ENCODE measurements around the gene BPIFB6.
"Not testable (repeated sequence)": the region's sequence is repeated elsewhere in the genome, so short reads cannot be mapped to it uniquely, and the experiment has no call there.

Gene BPIFB6

DNA sequence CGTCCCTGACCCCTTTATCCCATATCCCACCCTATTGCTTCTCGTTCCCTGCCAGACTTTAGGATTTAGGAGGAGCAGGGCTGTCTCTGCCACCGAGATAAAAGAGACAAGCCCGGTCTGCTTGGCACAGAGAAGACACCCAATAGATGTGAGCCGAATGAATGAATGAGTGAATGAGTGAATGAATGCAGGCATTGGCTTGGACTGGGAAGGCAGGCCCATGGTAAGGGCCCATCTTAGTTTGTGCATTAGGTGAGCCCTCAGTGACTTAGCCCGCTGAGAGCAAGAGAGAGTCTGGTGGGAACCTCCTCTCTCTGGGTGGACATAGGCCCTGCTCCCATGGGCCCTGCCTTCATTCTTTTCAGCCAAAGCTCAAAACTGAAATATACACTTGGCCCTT lies 879 bp upstream of the BPIFB6 start:
- no peak for DNase-seq (ENCODE audit: low read depth)

DNA sequence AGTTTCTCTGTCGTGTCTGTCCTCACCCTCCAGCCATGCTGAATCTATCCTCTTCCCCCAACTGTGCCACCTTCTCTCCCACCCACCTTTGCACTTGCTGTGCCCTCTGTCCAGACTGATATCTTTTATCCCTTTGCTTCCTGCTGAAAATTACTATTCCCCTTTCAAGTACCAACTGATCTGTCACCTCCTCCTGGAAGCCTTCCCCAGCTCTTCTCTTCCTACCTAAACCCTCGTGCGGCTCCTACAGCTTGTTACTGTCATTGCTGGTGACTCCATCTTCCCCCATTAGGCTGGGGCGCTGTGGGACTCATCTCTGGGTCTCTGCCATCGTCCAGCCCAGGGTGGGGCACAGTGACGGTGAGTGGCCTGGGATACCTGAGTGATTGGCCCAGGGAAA lies 1.1 kb downstream of the BPIFB6 start:
- no peak for DNase-seq (ENCODE audit: low read depth)

DNA sequence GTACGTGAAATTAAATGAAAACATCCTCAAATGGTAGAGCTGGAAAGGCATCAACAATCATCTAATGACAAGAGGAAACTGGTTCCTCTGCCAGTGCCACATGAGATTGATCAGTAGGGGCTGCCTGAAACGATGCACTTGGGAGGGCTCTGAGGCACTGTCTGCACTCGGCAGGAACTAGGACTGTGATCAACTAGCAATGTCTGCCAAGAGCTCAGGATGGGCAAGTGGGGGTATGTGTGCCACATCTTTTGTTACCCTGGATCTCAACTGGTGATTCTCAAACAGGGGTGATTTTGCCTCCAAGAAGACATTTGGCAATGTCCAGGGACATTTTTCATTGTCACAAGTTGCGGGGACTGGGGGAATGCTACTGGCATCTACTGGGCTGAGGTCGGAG lies 1.9 kb downstream of the BPIFB6 start:
- no peak for DNase-seq (ENCODE audit: low read depth)

DNA sequence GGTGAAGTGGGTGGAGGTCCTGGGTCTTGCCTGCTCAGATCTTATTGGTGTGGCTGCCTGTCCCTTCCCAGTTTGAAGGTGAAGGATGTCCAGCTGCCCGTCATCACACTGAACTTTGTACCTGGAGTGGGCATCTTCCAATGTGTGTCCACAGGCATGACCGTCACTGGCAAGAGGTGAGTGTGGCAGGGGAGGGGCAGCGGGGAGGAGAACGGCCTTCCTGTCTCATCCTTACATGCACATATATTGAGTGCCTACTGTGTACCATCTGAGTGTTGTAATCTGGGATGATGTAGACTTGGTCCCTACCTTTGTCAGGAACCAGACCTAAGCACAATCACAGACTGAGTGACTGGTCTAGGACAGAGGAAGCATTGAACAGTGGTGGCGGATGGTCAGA lies 2.7 kb downstream of the BPIFB6 start:
- DNase-seq (ENCODE audit: low read depth), result no peak

DNA sequence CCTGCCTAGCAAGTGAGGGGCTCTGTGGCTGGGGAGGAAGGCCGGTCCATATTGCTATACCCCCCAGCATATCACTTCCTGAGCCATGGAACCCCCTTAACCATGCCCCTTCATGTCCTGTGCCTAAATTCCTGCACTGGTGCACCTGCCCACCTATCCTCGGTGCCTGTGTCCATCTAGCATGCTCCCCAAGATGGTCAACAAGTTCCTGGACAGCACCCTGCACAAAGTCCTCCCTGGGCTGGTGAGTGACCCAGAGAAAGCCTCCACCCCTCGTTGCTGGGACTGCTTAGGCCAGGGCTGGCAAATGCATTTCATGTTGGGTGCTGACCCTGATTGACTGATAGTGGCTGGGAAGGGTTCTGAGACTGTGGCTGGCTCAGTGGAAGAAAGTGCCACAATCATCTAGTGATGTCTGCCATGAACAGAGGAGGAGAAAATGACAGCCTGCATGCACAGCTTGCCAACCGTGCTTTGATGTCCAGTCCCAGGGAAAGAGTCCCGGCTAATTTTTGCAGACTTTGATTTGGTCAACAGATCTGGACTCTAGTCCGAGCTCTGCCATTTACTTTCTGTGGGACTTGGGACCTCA lies 3.5 kb downstream of the BPIFB6 start:
- no peak for DNase-seq (ENCODE audit: low read depth)

DNA sequence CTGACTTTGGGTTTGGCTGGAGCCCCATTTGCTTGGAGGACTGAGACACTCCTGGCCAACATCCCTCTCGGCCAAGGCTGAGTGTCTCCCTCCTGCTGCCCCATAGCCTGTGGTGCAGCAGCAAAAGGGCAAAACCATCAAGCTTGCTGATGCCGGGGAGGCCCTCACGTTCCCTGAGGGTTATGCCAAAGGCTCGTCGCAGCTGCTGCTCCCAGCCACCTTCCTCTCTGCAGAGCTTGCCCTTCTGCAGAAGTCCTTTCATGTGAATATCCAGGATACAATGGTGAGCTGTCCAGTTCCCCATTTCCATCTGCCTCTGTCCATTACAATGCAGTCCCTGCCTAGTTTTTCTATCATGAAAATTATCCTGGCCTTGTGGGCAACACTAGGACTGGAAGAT lies 6.0 kb downstream of the BPIFB6 start:
- no peak for DNase-seq (ENCODE audit: low read depth)

DNA sequence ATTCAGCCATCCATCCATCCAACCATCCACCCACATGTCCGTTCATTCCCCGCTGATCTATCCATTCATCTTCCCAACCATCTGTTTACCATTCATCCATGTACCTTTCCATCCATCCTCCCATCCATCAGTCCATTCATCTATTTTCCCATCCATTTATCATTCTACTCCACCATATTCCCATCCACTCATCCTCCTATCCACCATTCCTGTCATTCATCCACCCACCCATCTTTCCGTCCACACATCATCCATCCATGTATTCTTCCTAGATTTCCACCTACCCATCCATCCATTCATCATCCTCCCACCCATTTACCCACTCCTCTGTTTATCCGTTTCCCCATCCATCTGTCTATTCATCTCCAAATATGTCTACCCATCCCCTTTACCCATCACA lies 6.8 kb downstream of the BPIFB6 start:
- no peak for DNase-seq (ENCODE audit: low read depth)

DNA sequence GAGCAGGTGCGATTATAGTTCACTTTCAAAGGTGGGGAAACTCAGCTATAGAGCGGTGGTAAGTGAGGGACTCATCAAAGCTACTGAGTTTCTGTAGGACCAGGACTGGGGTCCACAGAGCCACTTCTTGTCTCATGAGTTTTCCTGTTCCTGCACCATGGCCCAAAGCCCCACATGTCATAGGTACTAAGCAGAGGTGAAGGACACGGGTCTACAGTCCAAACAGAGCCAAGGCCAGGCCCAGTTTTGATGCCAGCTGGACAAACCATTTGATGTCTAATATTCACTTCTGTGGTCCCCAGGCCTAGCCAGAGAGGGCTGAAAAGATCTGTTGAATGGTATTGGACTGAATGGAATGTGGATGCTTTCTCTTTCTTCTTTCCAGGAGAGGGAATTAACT lies 11.0 kb downstream of the BPIFB6 start:
- no peak for DNase-seq (ENCODE audit: low read depth)

DNA sequence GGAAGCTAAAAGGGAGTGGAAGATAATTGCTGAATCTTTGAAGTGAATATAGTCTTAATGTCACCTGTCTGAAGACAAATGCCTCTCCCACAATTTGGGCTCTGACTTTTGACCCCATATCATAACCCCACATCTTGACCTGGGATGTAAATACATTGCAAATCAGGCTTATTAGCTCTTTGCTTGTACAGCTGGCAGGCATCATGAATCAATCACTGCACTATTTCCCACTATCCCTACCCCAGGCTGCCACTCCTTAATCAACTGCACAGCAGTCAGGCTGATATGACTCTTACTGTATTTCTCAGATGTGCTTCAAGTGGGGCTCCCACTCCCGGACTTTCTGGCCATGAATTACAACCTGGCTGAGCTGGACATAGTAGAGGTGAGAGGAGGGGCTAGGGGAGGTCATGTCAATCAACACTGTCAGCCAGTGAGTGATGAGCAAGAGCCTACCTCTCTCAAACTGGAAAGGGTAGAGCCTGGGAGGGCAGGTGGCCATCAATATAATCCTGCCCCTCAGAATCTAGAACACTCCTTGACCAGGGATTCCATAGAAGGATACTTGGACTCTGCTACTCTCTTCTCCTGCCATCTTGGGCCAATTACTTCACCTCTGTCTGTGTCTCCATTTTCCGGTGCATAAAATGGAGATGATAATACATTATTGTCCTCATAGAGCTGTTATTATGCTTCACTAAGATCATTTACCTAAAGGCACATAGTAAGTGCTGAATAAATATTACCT lies 11.7 kb downstream of the BPIFB6 start:
- DNase-seq (ENCODE audit: low read depth), result no peak

DNA sequence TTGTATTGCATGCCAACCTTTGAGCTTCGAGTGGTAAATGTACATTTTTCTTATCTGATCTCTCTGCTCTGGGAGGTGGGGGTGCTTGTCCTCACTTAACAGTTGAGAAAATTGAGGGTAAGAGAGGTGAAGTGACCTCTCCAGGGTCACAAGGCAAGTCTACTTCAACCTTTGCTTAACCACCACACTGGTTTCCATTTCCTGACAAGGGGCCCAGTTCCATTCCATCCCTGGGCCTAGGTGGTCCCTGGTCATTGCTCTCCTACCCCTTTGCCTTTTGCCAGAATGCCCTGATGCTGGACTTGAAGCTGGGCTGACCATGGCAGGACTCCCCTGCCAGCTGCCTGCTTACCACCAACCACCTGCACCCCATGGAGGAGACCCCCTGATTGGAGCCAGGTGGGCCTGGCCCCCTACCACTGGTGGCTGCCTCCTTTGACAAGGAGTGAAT lies 12.3 kb downstream of the BPIFB6 start:
- DNase-seq (ENCODE audit: low read depth), result no peak

DNA sequence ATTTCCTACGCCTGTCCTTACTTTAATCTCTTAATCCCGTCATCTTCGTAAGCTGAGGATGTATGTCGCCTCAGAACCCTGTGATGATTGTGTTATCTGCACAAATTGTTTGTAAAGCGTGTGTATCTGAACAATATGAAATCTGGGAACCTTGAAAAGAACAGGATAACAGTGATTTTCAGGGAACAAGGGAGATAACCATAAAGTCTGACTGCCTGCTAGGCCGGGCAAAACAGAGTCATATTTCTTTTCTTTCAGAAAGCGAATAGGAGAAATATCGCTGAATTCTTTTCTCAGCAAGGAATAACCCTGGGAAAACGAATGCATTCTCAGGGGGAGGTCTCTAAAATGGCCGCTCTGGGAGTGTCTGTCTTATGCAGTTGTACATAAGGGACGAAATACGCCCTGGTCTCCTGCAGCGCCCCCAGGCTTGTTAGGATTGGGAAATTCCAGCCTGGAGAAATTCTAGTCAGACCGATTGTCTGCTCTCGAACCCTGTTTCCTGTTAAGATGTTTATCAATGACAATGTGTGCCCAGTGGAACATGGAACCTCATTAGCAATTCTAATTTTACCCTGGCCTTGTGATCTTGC lies 13.8 kb downstream of the BPIFB6 start:
- DNase-seq (ENCODE audit: low read depth), result not testable (repeated sequence)

DNA sequence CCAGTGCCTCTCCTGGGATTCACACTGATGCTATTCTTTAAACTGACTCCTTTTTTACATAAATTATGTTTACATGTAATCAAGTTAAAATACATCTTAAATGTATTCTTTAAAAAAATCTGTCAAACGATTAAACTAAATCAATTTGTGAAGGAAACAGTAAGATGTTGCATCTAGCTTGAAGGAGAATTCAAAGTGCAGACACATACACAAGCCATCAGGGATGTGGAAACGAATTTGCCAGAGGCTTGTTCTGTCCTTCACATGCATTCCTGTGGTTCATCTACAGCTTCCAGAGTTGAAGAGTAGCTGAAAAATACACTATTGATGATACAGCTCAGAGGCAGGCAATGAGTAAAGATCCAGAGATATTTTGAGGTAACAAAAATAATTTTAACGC lies 15.0 kb downstream of the BPIFB6 start:
- DNase-seq (ENCODE audit: low read depth), result no peak

DNA sequence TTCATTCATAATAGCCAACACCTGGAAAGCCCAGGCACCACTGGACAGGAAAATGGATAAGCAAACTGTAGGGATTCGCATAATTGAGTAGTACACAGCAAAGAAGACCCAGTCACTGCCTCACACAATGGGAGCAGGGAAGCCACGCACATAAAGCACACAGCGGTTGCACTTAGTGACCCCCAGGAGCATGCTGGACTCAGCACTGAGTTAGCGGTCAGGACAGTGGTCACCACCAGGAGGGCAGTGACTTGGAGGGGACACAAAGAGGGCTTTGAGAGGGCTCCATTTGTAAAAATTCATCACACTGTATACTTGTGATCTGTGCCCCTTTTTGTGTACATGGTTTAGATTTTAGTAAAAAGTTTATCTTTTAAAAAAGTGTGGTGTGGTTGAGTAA lies 19.9 kb downstream of the BPIFB6 start:
- no peak for DNase-seq (ENCODE audit: low read depth)

DNA sequence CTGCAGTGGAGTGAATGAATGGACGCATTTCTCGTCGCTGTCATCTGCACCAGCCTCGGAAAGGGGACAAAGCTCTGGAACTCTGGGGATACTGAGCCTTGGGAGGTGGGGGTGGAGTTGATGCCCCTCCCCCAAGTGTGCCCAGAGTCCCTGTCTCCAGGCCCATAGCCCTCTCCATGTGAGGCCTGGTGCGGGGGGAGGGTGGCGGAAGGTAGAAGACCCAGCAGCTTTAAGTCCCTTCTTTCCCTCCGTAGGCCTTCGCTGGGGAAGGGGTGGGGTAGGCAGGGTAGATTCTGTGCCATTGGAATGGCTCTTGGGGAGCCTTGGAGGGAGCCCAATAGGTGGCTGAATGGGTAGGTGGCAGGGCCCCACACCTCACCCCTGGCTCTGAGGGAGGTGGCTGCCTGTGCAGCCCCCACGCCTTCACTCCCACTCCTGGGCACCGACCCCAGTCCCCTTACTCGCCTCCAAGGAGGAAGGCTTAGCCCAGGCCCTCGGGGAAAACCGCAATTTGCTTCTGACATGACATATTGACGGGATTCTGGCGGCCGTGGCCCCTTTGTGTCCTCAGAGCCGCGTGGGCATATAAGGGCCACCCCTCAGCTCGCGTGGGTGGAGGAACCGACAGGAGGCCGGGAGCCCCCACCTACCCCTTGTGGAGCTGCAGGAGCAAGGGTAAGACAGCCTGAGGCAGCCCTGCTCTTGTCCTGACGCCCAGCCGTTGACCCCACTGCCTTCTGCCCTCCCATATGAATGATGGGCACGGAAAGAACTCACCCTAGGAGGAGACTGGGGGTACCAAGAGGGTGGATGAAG lies 22.1 kb downstream of the BPIFB6 start, which contains the start of gene BPIFB3:
Gene BPIFB3, plus strand, starts transcription at position 613 of the 816 bp plus-strand sequence. CDS start 1,533 bp downstream, outside the sequence.
- DNase-seq (ENCODE audit: low read depth), result no peak

DNA sequence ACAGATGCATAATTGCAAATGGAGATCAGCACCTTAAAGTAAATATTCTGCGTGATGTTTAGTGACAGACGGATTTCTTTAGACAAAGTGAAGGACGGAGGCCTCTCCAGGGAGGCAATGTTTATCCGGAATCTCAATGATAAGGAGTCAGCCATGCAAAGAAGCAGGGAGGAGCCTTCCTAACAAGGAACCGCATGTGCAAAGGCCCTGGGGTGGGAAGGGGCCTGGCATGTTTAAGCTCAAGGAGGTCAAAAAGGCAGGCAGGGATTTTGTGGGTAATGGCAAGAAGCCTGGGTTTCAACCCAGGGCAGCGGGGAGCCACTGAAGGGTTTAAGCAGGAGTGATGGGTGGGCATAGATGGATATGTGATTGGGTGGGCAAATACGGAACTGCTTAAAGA lies 22.9 kb downstream of the BPIFB6 start:
- no peak for DNase-seq (ENCODE audit: low read depth)

DNA sequence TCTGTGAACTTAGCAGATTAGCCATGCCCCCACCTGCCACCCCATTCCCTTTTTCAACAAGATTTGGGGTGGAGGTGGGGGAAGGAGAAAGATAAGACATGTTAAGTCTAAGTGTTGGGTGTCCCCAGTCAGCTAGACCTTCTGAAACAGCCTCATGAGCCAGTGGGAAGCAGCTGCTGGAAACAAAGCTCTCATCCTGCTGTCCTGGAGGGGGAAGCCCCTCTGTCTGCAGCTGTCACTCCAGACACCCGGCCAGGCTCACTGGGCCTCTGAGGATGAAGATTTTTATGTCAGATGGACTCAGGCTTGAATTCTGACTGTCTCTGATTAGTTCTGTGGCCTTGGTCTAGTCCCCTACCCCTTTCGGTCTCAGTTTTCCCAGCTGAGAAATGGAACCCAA lies 23.3 kb downstream of the BPIFB6 start:
- DNase-seq (ENCODE audit: low read depth), result no peak

DNA sequence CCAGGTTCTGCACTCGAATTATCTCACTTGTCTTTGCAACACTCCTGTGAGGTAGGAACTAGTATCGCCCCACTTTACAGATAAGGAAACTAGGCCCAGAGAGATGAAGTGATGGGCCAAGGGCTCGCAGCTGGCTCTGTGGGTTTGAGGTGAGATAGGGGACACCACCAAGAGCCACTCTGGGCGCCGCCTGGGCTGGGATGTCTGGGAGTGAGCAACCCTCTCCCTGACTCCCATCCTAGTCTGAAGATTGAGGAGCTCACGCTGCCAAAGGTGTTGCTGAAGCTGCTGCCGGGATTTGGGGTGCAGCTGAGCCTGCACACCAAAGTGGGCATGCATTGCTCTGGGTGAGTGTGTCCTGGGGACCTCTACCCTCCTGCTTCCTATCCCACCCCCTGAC lies 27.7 kb downstream of the BPIFB6 start:
- no peak for DNase-seq (ENCODE audit: low read depth)

DNA sequence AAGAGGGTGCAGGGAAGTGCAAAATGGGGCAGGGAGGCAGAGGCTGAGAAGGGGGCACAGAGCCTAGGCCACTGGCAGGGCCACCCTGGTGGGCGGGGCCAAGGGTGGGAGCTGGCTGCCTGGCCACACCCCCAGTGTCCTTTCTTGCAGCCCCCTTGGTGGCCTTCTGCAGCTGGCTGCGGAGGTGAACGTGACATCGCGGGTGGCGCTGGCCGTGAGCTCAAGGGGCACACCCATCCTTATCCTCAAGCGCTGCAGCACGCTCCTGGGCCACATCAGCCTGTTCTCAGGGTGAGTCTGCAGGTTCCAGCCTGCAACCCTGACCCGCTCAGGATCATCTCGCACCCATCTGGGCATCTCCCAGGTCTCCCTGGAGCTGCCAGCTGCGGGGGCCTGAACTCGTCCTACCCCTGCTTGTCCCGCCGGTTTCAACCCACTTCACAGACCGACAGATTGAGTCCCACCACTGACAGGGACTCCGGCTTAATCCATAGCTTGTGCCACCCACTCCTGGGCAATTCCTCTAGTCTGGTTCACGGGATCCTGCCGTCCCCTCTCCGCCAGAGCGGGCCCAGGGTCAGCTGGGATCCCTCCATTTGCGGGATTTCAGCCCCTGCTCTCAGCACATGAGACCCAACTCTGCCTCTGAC lies 28.4 kb downstream of the BPIFB6 start:
- DNase-seq (ENCODE audit: low read depth), result no peak

DNA sequence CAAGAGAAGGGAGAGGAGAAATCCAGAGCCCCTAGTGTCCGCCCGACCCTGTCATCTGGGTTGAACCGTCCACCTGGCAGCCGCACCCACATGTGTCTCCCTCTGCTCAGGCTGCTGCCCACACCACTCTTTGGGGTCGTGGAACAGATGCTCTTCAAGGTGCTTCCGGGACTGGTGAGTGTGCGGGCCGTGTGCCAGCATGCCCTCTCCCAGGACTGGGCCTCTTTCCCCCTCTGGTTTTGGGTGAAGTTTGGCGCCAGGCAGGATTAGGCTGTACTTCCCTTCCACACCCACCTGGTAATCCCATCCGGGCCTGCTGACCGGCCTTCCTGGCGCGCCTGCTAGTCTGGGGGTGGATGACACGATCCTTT lies 30.2 kb downstream of the BPIFB6 start:
- DNase-seq (ENCODE audit: low read depth), result no peak

DNA sequence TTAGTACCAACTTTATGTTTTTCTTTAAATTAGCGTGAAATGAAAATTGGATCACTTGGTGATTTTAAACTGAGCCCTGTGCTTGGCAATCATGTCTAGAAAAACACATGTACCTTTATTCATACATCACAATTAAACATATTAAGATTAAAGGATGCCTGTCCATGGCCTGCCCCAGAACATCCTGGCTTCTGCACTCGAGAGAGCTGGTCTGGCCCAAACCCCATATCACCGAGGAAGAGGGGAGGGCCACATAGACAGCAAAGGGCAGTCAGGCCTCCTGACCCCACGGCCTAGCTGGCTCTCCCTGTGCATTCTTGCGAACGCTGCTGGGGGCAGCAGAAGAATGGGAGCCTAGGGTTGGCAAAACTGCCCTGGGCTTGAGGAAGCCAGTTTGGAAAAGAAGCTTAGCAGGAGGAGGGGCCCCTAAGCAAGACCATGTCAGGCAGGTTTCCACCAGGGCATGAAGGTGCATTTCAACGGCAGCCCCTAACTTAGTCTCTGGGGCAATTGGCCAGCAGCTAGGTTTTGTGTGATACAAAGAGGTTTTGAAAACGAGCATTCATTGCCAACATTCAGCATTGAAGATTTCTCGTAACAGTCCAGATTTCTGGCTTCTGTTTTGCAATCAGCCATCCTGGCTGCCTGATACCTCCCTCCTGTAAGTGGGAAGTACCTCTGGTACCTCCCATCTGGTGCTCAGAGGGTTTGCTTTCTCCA lies 30.8 kb downstream of the BPIFB6 start:
- no peak for DNase-seq (ENCODE audit: low read depth)

DNA sequence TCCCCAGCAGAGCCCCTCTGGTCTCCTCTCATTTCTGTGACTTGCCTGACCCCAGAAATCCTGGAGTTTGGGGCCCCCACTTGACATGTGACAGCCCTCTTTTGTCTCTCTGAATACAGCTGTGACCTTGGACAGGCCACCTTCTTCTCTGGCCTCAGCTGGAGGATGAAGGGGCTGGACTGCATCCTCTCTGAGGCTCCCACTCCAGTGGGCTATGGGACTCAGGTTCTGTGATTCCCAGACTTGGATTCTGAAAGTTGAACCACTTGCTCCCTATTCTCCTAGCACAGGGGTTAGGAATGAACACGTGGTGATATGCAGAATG lies 31.3 kb downstream of the BPIFB6 start:
- no peak for DNase-seq (ENCODE audit: low read depth)

DNA sequence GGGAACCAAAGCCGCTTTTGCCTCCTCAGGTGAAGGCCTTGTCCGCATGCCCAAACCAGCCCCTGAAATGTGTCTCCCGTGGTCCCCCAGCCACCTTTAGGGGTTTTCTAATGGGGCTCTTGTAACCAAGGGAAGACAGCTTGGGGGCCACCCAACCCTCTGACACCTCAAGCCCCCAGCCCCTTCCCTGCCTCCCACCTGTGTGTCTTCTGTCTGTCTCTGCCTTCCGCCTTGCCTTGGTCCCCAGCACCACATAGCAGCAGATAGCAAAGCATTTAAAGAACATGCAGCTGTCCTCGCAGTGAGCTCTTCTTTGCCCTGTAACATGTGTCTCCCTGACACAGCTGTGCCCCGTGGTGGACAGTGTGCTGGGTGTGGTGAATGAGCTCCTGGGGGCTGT lies 31.8 kb downstream of the BPIFB6 start:
- DNase-seq (ENCODE audit: low read depth), result no peak

Measured in activated T-helper 1 cell treated with Interleukin-2 at 50 U/mL for 16 hours (primary cell).